Measurements from ENCODE around the gene PODN. TPM values are rescaled to one million over a fixed set of nuclear protein-coding genes. Genes with fewer than 3 reads are reported as not detected.

Gene PODN

GRCh38 chr1:53132176-53132575 is 70.2 kb downstream of the PODN start:
- H2BK15ac ChIP-seq (ENCODE audit: low read depth, poor library complexity, severe bottlenecking) = no peak overlapping the region
- H2BK120ac ChIP-seq (ENCODE audit: low read depth, low read length) = no peak overlapping the region
- no peaks in the 10 kb centered on the region for H3K79me1 ChIP-seq (replicated peaks; ENCODE audit: low read length, poor library complexity, severe bottlenecking)
- H2AK5ac ChIP-seq (ENCODE audit: low read length, severe bottlenecking) = no peak overlapping the region
- H3K27me3 ChIP-seq (ENCODE audit: control insufficient read depth in 1 of 2, insufficient read depth in 1 of 2, low read length in 2 of 2) = no peaks in the 10 kb centered on the region
- no peak overlapping the region for H3K4me2 ChIP-seq (ENCODE audit: low read length, poor library complexity, severe bottlenecking)
- H4K91ac ChIP-seq (ENCODE audit: low read length) = peak overlapping the region; percentile 37
- 82% methylated on average over 8 of the region's 8 CpGs for WGBS
- no peak overlapping the region for H3K14ac ChIP-seq (ENCODE audit: low read length in 2 of 2)
- no peak overlapping the region for H3K18ac ChIP-seq (ENCODE audit: low read depth in 1 of 2, low read length in 2 of 2)
- H3K4ac ChIP-seq (ENCODE audit: low read depth in 1 of 2, low read length in 2 of 2) = peak overlapping the region in 1 of 2 experiments; percentile 32
- peak overlapping the region; percentile 2 to 23 for H2BK12ac ChIP-seq (ENCODE audit: low read length in 2 of 2)
- no peaks in the 10 kb centered on the region for H3K36me3 ChIP-seq (ENCODE audit: control insufficient read depth in 1 of 2, insufficient read depth in 2 of 2, low read depth in 1 of 2, low read length in 2 of 2)
- no peak overlapping the region for H4K8ac ChIP-seq (ENCODE audit: low read length)
- H2BK5ac ChIP-seq (ENCODE audit: low read depth, low read length, poor library complexity, severe bottlenecking) = no peak overlapping the region
- no peaks in the 10 kb centered on the region for H3K9me3 ChIP-seq (ENCODE audit: control insufficient read depth, low read length)
- no peak overlapping the region for H3K27ac ChIP-seq (ENCODE audit: low read length, poor library complexity, severe bottlenecking)
- H3K9ac ChIP-seq (ENCODE audit: low read length) = no peak overlapping the region
- H3K23ac ChIP-seq (ENCODE audit: low read length in 2 of 2) = no peak overlapping the region
- no peak for DNase-seq
- H2AFZ ChIP-seq (ENCODE audit: low read depth, low read length) = no peak overlapping the region
- no peak overlapping the region for H3K4me3 ChIP-seq (ENCODE audit: insufficient read depth in 1 of 2, low read depth in 1 of 2, low read length in 2 of 2)
- peaks cover 7% of the 10 kb centered on the region for H3K4me1 ChIP-seq (ENCODE audit: control insufficient read depth, insufficient read depth, low read depth, low read length)

DNA sequence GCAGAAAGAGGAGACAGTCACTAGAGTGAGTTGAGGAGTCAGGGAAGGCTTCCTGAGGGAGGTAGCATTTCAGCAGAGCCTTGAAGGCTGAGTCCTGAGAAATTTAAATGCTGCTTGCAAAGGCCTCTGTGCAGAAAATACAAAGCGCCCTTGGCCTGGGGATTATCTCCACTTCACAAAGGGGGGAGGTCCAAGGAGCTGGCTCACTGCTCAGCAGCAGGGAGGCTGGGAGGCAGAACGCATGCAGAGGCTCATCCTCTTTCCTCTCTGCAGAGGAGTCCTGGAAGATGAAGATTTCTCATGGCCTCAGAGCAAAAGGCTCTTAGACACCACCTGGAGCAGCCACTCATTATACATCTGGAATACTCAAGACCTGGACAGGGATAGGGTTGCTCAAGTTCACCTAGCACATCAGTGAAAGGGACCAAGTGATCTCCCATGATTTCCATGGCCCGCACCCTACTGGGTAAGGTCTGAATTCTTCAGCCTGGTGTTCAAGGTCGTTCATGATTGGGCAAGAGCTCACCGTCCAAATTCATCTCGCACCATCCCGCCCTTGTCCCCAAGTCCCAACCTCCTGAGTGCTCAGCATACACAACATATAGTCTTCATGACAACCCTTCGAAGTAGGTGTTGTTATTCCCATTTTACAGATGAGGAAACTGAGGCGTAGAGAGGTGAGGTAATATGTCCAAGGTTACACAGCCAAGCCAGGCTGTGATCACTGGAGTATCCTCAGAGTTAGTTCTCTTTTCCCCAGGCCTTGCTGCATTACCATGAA is 71.4 kb downstream of the PODN start:
- H3K4me3 ChIP-seq (ENCODE audit: insufficient read depth in 1 of 2, low read depth in 1 of 2, low read length in 2 of 2) = no peak overlapping the region
- no peak overlapping the region for H2BK120ac ChIP-seq (ENCODE audit: low read depth, low read length)
- H3K14ac ChIP-seq (ENCODE audit: low read length in 2 of 2) = no peak overlapping the region
- H2AFZ ChIP-seq (ENCODE audit: low read depth, low read length) = no peak overlapping the region
- H2AK5ac ChIP-seq (ENCODE audit: low read length, severe bottlenecking) = no peak overlapping the region
- H3K18ac ChIP-seq (ENCODE audit: low read depth in 1 of 2, low read length in 2 of 2) = no peak overlapping the region
- H3K36me3 ChIP-seq (ENCODE audit: control insufficient read depth in 1 of 2, insufficient read depth in 2 of 2, low read depth in 1 of 2, low read length in 2 of 2) = no peaks in the 10 kb centered on the region
- no peak overlapping the region for H3K9ac ChIP-seq (ENCODE audit: low read length)
- peak overlapping the region in 1 of 2 experiments; percentile 0 for H2BK12ac ChIP-seq (ENCODE audit: low read length in 2 of 2)
- H3K23ac ChIP-seq (ENCODE audit: low read length in 2 of 2) = no peak overlapping the region
- no peak overlapping the region for H3K27ac ChIP-seq (ENCODE audit: low read length, poor library complexity, severe bottlenecking)
- H2BK5ac ChIP-seq (ENCODE audit: low read depth, low read length, poor library complexity, severe bottlenecking) = no peak overlapping the region
- peak overlapping the region; percentile 56 for H4K91ac ChIP-seq (ENCODE audit: low read length)
- no peak overlapping the region for H4K8ac ChIP-seq (ENCODE audit: low read length)
- no peak for DNase-seq
- H3K79me1 ChIP-seq (replicated peaks; ENCODE audit: low read length, poor library complexity, severe bottlenecking) = no peaks in the 10 kb centered on the region
- no peak overlapping the region for H3K4ac ChIP-seq (ENCODE audit: low read depth in 1 of 2, low read length in 2 of 2)
- 94% methylated on average over 8 of the region's 9 CpGs for WGBS
- peaks cover 7% of the 10 kb centered on the region for H3K4me1 ChIP-seq (ENCODE audit: control insufficient read depth, insufficient read depth, low read depth, low read length)
- H2BK15ac ChIP-seq (ENCODE audit: low read depth, poor library complexity, severe bottlenecking) = peak overlapping the region; percentile 34
- no peaks in the 10 kb centered on the region for H3K27me3 ChIP-seq (ENCODE audit: control insufficient read depth in 1 of 2, insufficient read depth in 1 of 2, low read length in 2 of 2)
- no peak overlapping the region for H3K4me2 ChIP-seq (ENCODE audit: low read length, poor library complexity, severe bottlenecking)
- peaks cover 9% of the 10 kb centered on the region for H3K9me3 ChIP-seq (ENCODE audit: control insufficient read depth, low read length)

- H3K36me3 ChIP-seq (ENCODE audit: control insufficient read depth in 1 of 2, insufficient read depth in 2 of 2, low read depth in 1 of 2, low read length in 2 of 2) = no peaks in the 10 kb centered on the region
- H2BK12ac ChIP-seq (ENCODE audit: low read length in 2 of 2) = peak overlapping the region in 1 of 2 experiments; percentile 37
- no peaks in the 10 kb centered on the region for H3K79me1 ChIP-seq (replicated peaks; ENCODE audit: low read length, poor library complexity, severe bottlenecking)
- 99% methylated on average over 7 of the region's 7 CpGs for WGBS
- peak overlapping the region; percentile 34 for H2BK15ac ChIP-seq (ENCODE audit: low read depth, poor library complexity, severe bottlenecking)
- no peak overlapping the region for H3K9ac ChIP-seq (ENCODE audit: low read length)
- peak overlapping the region; percentile 28 for H2AK5ac ChIP-seq (ENCODE audit: low read length, severe bottlenecking)
- H3K18ac ChIP-seq (ENCODE audit: low read depth in 1 of 2, low read length in 2 of 2) = peak overlapping the region in 1 of 2 experiments; percentile 38
- H3K27ac ChIP-seq (ENCODE audit: low read length, poor library complexity, severe bottlenecking) = no peak overlapping the region
- H3K4me3 ChIP-seq (ENCODE audit: insufficient read depth in 1 of 2, low read depth in 1 of 2, low read length in 2 of 2) = no peak overlapping the region
- peaks cover 7% of the 10 kb centered on the region for H3K4me1 ChIP-seq (ENCODE audit: control insufficient read depth, insufficient read depth, low read depth, low read length)
- no peak overlapping the region for H2AFZ ChIP-seq (ENCODE audit: low read depth, low read length)
- H3K23ac ChIP-seq (ENCODE audit: low read length in 2 of 2) = no peak overlapping the region
- H4K8ac ChIP-seq (ENCODE audit: low read length) = no peak overlapping the region
- H3K27me3 ChIP-seq (ENCODE audit: control insufficient read depth in 1 of 2, insufficient read depth in 1 of 2, low read length in 2 of 2) = no peaks in the 10 kb centered on the region
- no peak overlapping the region for H4K91ac ChIP-seq (ENCODE audit: low read length)
- H3K4ac ChIP-seq (ENCODE audit: low read depth in 1 of 2, low read length in 2 of 2) = no peak overlapping the region
- no peak overlapping the region for H3K4me2 ChIP-seq (ENCODE audit: low read length, poor library complexity, severe bottlenecking)
- H2BK120ac ChIP-seq (ENCODE audit: low read depth, low read length) = no peak overlapping the region
- no peak for DNase-seq
- no peak overlapping the region for H3K14ac ChIP-seq (ENCODE audit: low read length in 2 of 2)
- H2BK5ac ChIP-seq (ENCODE audit: low read depth, low read length, poor library complexity, severe bottlenecking) = no peak overlapping the region
- H3K9me3 ChIP-seq (ENCODE audit: control insufficient read depth, low read length) = peaks cover 9% of the 10 kb centered on the region
Observed at GRCh38 chr1:53134042-53134485, 72.1 kb downstream of the PODN start.

Small RNA genes within 50 kb of the gene (small RNA-seq; reads per million reads assigned to genes)
- not detected for gene HIGD1AP11 (ENCODE audit: low read depth)

All from mesenchymal stem cell (in vitro differentiated cells and primary cell).